HG02840 (cell line): ENCODE data around the gene SH3GL3.

Experiments used
- ATAC-seq: cut with Tn5 transposase; IDR thresholded peaks from one replicate; pipeline ENCODE4 v1.9.1; 2021; ENCODE audit warnings: mild to moderate bottlenecking, moderate library complexity, moderate number of reproducible peaks; ENCODE audit not compliant: unreplicated experiment, low FRiP score

The SH3GL3 gene

DNA sequence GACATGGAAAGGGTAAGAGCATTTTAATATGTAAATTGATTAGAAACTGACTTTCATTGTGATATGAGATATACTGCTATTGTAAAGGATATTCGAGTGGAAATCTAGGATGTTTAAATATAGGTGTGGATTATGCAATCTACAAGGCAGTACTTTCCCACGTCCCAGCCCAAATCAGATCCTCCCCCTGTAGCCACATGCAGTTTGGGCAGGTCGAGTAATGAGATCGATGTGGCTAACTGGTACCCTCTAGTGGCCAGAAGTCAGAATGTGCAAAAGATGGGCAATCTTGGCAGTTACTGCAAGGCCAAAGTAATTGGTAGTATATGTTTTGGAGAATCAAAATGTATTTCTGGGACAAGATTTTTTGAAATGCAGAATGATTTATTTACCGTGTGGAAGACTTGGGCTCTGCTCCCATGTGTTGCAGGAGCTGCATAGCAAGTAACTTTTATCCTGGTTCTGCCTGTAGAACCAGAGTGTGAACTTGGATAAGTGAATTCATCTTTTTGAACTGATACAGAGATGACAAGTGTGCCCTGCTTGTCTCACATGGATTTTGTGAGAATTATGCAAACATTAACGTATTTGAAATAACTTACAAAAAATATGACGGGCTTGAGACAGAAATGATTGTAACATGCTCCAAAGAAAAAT, 112.3 kb downstream of the SH3GL3 start:
- no peak for ATAC-seq

DNA sequence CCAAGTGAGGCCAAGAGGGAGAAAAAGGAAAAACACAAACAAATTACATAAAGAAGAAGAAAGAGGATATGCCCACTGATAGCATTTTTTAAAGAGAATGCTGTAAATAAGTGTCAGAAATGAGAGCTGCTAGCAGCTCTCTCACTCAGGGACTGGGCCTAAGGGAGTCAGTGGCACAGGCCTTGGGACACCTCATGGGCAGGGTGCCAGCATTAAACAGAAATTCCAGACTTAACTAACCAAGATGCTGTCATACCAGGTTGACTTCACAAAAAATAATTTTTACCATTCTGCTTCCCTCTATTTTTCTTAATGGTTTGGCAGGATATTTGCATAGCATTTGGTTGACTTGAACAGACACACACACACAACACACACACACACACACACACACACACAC, 114.5 kb downstream of the SH3GL3 start:
- no peak for ATAC-seq

DNA sequence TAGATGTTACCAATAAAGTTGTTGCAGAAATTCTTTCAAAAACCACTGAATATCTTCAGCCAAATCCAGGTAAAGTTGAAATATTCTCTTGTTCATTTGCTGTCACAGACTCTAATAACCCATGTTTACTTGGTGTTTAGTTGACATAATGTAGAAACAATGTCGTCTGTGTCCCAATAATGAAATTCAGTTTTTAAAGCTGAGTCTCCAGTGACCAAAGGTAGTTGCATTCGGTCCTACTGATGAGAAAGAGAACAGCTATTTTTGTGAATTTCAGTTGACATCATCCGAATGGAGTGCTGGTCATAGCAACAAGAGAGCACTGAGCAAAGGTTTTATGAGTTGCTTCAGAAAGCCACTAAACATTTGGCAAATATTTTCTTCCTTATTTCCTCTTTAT, 118.0 kb downstream of the SH3GL3 start:
- no peak for ATAC-seq

DNA sequence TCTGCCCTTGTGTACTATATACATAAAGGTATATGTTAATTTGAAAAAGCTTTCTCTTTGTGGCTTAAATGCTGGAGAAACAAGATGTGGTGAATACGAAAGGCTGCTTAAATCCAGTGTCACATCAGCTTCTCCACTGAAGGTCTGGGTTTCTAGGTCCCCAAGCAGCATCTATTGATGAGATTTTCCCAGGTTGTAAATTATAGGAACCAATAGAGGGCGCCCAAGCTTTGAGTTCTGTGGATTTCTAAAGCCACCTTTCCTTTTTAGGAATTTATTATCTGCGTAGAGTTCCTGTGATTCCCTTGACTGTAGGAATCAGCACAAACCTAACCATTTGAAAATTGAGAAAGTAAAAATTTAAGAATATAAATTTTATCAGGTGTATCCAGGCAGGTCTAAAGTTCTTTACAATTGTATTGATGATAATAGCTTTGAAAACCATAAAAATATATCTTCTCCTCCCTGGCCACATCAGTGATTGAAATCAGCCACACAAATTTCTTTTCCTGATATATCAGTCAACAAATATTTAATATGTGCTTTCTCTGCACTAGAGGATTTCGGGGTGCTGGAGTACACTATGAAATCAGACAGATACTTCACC, 118.5 kb downstream of the SH3GL3 start:
- ATAC-seq, result no peak

- no peak for ATAC-seq
Observed at GRCh38 chr15:83567318-83567717, 120.2 kb downstream of the SH3GL3 start.

DNA sequence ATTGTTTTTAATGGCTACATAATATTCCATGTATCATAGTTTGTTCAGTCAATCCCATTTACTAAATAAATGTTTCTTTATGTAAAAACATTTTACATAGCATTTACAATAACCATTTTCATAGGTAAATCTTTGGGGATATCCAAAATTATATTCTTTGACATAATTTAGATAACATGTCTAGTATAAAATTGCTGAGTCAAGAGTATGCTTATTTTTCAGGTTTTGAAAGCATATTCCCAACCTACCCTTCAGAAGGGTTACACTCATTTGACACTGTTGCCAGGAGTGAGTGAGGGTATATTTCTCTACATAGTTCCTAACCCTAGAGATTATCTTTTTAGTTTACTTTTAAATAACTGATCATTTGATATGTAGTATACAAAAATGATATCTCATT, 122.2 kb downstream of the SH3GL3 start:
- ATAC-seq, result no peak

- no peak for ATAC-seq
Observed at GRCh38 chr15:83570756-83571155, 123.6 kb downstream of the SH3GL3 start.

DNA sequence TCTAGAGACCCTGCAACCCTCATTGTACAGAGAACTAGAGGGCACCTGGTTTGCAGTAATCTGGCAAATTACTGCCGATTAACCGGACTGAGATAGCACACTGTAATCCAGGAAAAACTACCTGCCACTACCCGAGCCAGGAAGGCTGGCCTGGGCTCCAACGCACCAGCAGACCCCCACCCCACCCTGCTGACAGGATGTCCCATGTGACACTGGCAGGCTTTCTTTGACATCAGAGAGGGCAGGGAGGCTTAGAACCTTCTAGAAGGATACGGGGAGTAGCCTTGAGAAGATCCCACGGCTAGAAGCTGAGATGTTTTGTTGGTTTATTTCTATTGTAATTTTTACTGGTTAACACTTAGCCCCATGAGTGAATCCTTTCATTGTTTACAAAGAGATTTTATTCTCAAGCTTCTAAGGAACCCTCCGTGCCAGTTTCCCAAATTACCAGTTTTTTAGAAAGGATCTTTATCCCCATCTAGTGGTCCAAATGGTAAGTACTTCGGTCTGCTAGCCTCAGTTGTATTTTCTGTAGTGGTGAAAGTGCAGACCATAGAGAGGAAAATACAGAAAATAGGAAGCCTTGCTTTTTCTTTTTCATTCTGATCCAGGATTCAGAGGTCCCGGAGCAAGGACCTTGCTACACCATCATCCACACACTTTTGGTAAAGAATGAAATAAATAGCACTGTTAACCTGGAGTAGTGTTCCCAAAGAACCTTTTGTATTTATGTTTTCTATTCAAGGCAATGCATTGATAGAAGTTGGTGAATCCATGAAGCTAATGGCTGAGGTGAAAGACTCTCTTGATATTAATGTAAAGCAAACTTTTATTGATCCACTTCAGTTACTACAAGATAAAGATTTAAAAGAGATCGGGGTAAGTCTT, 124.9 kb downstream of the SH3GL3 start:
- no peak for ATAC-seq

DNA sequence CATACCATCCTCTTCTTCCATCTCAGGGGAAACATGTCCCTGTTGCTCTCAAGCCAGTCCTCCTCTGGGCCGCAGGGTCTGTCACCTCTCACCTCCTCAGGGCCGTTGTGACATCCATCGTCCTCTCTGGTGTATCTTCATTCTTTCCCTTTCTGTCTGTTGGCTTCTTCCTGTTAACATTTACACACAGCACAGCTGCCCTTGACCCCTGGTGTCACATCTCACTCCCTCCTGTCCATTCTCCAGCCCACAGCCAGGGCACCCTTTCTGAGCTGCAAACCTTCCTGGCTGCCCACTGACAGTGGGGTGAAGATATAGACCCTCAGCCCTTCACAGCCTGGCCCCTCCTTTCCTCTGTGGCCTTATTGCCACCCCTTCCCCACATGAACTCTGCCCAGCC, 127.2 kb downstream of the SH3GL3 start:
- no peak for ATAC-seq

GRCh38 chr15:83578691-83579090, 131.6 kb downstream of the SH3GL3 start:
- ATAC-seq, result no peak

DNA sequence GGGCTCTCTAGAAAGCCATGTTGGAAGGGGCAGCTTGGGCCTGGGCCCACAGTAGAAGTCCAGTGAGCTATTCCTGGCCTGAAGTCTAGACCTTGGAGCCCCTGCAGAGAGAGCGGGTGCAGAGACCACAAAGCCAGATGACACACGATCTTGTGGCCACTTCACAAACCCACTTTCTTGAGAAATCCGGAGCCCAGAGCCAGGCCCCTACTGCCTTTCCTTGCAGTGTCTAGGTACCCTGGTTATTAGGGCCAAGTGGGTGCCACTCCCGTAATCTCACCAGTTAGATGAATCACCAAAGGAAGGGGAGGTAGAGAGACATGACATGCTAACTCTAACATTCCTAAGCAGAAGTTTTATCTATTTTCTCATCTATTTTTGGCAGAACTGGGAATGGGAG, 134.2 kb downstream of the SH3GL3 start:
- no peak for ATAC-seq

DNA sequence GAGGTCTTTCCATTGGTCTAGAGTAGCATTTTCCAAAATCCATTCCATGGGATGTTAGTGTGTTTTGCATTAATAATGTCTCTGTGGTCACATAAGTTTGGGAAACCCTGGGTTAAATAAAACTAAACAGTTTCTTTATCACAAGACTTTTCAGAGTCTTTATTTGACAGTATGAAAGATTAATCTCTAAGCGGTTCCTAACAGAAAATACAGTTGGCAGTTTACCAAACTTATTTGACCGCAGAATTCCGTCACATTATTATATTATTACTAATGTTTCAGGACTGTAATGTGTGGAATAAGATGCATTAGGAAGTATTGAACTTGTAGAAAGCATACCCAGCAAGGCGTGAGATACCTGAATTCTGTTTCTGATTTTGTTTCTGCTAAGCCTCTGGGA, 135.2 kb downstream of the SH3GL3 start:
- ATAC-seq, result no peak

DNA sequence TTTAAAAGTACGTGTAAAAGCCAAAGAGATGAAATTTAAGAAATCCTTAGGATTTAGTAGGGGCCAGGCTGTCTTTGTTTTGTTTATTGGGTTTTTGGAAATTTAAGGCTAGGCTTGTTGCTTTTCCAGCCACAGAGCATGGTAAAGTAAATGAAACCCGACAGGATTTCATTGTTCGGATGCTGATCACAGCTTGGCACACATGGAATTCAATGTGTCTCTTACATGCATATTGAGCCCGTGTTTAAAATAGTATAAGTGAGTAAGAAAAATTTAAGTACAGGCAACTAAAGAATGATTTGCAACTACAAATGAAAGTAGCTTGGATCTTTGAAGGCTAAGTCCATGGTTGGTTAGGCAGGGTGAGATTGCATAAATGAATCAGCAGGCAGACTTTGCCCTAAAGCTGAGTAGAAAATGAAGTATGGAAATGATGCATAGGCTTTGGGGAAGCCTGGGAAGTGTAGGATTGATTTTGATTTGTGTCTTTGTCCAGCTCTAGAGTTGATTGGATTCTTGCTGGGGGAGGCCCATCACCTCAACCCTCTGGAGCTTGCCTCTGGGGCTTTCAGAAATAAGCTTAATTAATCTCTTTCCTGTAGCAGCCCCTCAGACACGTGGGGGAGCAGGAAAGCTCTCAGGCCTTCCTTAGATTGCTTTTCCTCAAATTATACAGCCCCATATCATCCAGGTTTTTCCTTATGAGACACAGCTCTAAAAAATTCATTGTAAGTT, 138.6 kb downstream of the SH3GL3 start:
- ATAC-seq, result no peak

DNA sequence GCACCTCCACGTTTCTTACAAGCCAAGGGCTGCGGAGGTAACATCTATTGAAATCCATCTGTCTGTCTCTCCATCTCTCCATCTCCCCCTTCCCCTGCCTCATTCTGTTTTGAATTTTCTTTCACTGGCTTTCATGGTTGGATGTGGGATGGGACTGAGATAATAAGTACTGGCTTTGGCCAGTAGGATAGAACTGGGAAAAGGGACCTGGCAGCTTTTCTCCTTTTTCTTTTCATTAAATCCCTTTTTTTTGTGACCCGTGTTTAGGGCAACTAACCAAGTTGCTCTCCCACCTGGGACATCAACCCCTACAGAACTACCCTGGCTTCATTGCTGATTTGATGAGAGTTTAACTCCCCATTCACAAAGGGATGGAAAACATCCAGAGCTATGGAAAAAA, 139.9 kb downstream of the SH3GL3 start:
- ATAC-seq, result no peak

DNA sequence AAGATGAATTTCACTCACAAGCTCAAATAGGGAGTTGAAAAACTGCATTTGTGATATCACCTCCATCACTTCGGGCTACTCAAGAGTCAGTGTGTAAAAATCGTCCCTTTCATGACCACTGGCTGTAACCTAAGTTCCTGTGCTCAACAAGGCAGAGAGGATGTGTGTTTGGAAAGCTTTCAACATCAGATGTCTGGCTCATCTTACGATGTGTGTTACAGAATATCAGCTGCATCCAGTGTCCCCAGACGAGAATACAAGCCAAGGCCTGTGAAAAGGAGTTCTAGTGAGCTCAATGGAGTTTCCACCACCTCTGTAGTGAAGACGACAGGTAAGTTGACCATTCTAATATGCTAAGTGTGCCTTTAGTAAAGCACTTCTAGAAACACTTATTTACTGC, 141.3 kb downstream of the SH3GL3 start:
- ATAC-seq, result no peak

DNA sequence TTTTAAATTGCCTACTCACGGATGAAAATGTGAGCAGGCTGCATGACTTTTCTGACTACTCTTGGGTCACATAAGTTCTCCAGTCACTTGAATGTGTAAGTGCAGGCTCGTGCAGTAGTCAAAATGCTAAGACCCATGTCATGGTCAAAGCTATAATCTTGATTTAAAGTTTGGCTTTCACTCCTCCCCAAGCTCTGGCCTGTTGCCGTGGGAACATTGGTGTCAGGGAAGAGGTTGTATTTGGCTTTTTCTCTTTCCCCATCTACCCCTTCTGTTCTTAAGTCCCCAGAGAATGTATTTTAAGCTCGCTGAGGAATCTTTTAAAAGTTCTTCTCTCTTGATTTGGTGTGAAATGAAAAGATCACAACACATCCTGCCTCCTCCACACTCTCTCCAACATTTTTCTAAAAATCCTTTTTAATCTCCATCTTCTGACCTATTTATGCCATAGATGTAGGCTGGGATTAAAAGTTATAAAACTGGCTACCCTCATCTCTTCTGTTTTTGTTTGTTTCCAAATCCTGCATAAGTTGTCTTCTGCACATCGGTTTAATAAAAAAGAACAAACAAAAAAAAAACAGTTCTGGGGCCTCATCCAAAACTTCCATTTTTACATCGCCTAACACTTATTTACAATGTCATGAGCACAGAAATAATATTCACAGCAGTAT, 145.4 kb downstream of the SH3GL3 start:
- no peak for ATAC-seq

DNA sequence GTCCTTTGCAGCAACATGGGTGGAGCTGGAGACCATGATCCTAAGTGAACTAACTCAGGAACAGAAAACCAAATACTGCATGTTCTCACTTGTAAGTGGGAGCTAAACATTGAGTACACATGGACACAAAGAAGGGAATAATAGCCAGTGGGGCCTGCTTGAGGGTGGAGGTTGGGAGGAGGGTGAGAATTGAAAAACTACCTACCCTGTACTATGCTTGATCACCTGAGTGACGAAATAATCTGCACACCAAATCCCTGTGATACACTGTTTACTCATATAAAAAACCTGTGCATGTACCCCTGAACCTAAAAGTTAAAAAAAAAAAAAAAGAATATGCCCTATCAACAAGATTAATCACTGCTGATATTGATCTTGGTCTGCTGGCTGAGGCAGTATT, 148.1 kb downstream of the SH3GL3 start:
- ATAC-seq, result no peak

DNA sequence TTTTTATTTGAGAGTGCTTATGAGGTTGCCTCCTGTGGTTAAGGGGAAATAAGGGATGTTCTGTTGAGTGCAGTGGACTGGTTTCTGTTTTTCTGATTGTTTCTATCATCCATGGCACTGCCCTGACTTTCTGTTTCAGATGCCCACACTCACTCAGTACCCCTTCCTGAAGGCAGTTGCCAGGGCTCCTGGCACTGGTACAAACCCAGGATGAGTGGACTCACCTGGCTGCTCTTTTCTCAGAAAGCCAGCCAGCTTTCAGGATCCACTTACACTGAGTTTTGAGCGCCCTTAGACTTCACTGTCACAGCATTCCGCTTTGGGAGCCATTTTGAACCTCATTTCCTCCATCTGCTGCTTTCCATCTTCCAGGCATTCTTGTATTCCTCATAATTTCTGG, 150.9 kb downstream of the SH3GL3 start:
- ATAC-seq, result no peak

GRCh38 chr15:83602021-83602420, 154.9 kb downstream of the SH3GL3 start:
- no peak for ATAC-seq

GRCh38 chr15:83604549-83604948, 157.4 kb downstream of the SH3GL3 start:
- no peak for ATAC-seq
